ENCODE data around the gene TASP1.

The TASP1 gene

DNA sequence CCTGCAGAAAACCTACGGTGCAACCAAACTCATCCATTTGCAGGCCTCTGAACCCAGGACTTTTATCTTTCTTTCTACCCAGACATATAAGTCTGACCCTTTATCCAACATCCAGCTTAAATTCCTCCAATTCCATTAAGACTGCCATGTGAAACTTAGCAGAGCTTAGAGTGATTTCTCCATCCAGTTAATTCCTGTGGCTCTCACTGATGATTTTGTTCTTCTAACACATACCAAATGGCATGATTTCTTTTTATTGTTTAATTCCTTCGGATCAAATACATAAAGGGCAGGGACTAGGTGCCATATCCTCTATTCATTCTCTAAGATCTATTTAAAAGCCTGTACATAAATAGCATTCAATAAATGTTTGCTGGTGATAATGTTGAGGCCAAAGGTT is 92.9 kb downstream of the TASP1 start:
- no peak overlapping the region for H3K4me3 ChIP-seq (replicated peaks; ENCODE audit: low read depth, low read length)
- DNase-seq (ENCODE audit: extremely low read depth, low read depth) = no peak
- TF ChIP-seq, protein P1, sequence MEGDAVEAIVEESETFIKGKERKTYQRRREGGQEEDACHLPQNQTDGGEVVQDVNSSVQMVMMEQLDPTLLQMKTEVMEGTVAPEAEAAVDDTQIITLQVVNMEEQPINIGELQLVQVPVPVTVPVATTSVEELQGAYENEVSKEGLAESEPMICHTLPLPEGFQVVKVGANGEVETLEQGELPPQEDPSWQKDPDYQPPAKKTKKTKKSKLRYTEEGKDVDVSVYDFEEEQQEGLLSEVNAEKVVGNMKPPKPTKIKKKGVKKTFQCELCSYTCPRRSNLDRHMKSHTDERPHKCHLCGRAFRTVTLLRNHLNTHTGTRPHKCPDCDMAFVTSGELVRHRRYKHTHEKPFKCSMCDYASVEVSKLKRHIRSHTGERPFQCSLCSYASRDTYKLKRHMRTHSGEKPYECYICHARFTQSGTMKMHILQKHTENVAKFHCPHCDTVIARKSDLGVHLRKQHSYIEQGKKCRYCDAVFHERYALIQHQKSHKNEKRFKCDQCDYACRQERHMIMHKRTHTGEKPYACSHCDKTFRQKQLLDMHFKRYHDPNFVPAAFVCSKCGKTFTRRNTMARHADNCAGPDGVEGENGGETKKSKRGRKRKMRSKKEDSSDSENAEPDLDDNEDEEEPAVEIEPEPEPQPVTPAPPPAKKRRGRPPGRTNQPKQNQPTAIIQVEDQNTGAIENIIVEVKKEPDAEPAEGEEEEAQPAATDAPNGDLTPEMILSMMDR (IDR thresholded peaks at IDR 0.05; ENCODE audit: low read depth, low read length, missing control alignments) = no peak

DNA sequence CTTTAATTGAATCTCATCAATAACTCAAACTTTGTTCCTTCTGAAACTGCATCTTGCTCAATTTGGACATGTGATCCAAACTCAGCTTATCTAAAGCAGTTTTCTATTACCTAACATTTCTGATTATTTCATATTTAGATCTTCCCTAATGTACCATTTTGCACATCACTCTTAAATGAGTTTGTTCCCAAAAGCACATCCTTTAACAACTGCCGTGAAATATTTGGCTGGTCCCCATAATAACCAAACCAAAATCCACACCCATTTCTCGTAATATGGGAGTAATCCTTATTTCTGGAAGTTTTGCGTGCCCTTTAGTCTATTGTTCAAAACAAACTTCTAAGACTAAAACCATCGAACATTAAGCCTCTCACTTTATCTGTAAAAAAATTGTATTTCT is 94.9 kb downstream of the TASP1 start:
- TF ChIP-seq, protein P1 (IDR thresholded peaks at IDR 0.05; ENCODE audit: low read depth, low read length, missing control alignments) = no peak
- H3K4me3 ChIP-seq (replicated peaks; ENCODE audit: low read depth, low read length) = no peak overlapping the region
- no peak for DNase-seq (ENCODE audit: extremely low read depth, low read depth)

DNA sequence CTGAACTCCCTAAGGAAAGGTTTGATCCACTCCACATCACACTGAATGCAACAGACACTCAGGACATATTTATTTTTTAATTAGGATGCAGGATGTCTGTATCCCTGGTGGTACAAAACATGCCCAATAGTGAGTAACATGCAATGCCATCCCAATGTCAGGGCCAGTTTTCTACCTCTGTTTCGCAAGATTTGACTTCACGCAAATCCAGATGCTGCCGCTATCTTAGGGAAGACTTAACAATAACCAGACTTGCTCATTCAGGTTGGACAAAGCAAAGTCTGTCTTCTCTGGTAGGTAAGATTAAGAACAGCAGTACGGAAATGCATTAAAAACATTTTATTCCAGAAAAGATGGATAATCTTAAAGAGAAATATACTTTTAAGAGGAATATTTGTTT is 103.1 kb downstream of the TASP1 start:
- H3K4me3 ChIP-seq (replicated peaks; ENCODE audit: low read depth, low read length) = no peak overlapping the region
- TF ChIP-seq, protein P1 (IDR thresholded peaks at IDR 0.05; ENCODE audit: low read depth, low read length, missing control alignments) = no peak
- DNase-seq (ENCODE audit: extremely low read depth, low read depth) = no peak

DNA sequence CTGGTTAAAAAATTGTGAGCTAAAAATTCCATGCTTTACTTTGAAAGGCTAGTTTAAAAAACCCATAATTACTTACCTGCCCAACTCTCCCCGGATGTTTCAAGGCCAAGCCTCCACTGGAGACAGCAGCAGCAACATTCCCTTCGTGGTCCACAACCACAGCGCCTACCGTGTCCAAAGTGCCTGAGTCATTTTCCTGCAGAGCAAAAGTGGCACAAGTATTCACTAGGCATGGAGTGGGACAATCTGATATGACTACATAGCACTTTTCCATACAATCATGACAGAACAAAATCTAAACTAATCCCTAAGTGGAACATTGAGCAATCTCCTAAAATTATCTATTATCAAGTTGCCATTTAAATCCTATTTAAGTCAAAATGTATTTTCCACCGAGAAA is 104.8 kb downstream of the TASP1 start:
- H3K4me3 ChIP-seq (replicated peaks; ENCODE audit: low read depth, low read length) = no peak overlapping the region
- no peak for DNase-seq (ENCODE audit: extremely low read depth, low read depth)
- TF ChIP-seq, protein P1 (IDR thresholded peaks at IDR 0.05; ENCODE audit: low read depth, low read length, missing control alignments) = no peak

DNA sequence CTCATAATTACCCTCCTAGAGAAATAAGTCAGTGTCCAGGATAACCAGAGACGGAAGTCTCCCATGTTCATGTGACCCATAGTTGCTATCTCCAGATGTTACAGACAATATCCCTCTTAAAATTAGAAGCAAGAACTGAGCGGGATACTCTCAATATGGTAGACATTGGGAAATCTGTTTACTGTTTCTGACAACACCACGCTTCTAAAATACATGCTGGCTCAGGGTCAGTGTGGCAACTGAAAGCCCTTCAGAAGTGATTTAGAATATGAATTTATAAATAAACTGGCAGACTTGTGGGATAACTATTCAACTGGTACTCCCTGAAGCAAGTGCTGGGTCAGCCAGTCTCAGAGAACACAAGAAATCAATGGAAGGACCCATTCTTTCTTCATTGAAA is 108.6 kb downstream of the TASP1 start:
- no peak for DNase-seq (ENCODE audit: extremely low read depth, low read depth)
- H3K4me3 ChIP-seq (replicated peaks; ENCODE audit: low read depth, low read length) = no peak overlapping the region
- TF ChIP-seq, protein P1 (IDR thresholded peaks at IDR 0.05; ENCODE audit: low read depth, low read length, missing control alignments) = no peak

DNA sequence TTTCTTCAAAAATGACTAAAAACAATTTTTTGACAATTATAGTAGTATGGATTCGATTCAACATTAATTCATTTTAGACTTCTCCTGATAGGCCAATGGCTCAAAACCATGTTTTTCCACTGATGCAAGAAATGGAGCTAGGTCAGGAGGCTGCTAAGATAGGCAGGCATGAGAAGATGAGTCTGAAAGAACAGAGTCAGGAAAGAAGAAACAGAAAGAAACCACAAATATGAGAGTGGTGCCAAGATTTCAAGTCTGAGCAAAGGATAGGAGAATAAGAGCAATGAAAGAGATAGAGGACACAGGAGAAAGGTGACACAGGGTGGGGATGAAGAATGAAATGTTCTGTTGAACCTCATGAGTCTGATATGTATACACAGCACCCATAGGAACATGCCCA is 112.2 kb downstream of the TASP1 start:
- TF ChIP-seq, protein P1 (IDR thresholded peaks at IDR 0.05; ENCODE audit: low read depth, low read length, missing control alignments) = no peak
- H3K4me3 ChIP-seq (replicated peaks; ENCODE audit: low read depth, low read length) = no peak overlapping the region
- no peak for DNase-seq (ENCODE audit: extremely low read depth, low read depth)

DNA sequence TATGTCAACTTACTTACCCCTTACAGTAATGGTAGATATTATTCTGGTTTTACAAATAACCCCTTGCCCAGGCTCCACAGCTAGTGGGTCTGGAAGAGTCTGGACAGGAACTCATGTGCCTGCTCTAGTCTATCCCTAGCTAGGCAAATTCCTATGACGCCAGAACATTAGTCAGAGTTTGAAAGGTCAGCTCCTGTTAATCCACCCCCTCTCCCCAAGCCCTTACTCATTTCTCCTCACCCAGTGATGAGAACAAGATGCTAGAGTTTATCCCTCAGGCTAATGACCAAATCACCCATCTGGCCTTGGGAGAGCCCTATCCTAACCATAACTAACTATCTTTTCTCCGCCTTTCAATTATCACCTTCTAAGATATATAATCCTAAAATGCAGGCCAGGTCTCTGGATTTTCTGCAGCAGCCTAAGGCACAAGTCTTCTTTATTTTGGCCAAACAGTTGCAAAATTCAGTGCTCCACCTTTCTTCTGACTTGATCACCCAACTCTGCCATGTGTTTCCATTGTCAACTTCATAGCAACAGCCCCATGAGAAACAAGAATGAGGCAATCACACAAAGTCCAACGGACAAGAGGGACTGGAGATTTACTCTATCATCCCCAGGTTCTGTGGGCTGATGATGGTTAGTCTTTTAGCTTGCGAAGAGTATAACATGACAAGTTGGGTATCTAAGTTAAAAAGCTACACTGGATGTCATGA is 113.3 kb downstream of the TASP1 start:
- TF ChIP-seq, protein P1 (IDR thresholded peaks at IDR 0.05; ENCODE audit: low read depth, low read length, missing control alignments) = no peak
- DNase-seq (ENCODE audit: extremely low read depth, low read depth) = peak; percentile 97
- H3K4me3 ChIP-seq (replicated peaks; ENCODE audit: low read depth, low read length) = no peak overlapping the region
